ENCODE results near the gene SLC6A3.
"Not testable (repeated sequence)": the region's sequence is repeated elsewhere in the genome, so short reads cannot be mapped to it uniquely, and the experiment has no call there.

Gene SLC6A3

GRCh38 chr5:1477341-1477740 is 32.1 kb upstream of the SLC6A3 start:
- H3K4me3 ChIP-seq (ENCODE audit: low read depth, low read length), result no peak overlapping the region
- no peak overlapping the region for H3K4me2 ChIP-seq (ENCODE audit: low read length)
- H4K12ac ChIP-seq (ENCODE audit: low read depth, low read length), result no peak overlapping the region
- no peaks in the 10 kb centered on the region for H3K79me2 ChIP-seq (ENCODE audit: control insufficient read depth, insufficient read depth, low read length, poor library complexity)
- WGBS (ENCODE audit: extremely low coverage, insufficient coverage, insufficient read length), result no CpG with 5 or more reads among the region's 16 CpGs
- H4K91ac ChIP-seq (ENCODE audit: low read depth, low read length), result no peak overlapping the region
- no peak overlapping the region for H2AK5ac ChIP-seq (ENCODE audit: low read length)
- H2BK12ac ChIP-seq (ENCODE audit: low read length), result no peak overlapping the region
- peaks cover 80 to 91% of the 10 kb centered on the region in 2 experiments for H3K36me3 ChIP-seq (ENCODE audit: control insufficient read depth in 1 of 2, insufficient read depth in 2 of 2, low read length in 2 of 2)
- H3K79me1 ChIP-seq (ENCODE audit: low read length), result no peaks in the 10 kb centered on the region
- no peaks in the 10 kb centered on the region for H3K27me3 ChIP-seq (ENCODE audit: insufficient read depth, low read length)
- H3K27ac ChIP-seq (ENCODE audit: low read depth, low read length), result no peak overlapping the region
- no peak overlapping the region for H3K14ac ChIP-seq (ENCODE audit: low read length)
- no peaks in the 10 kb centered on the region for H3K4me1 ChIP-seq (ENCODE audit: control insufficient read depth in 1 of 2, insufficient read depth in 2 of 2, low read length in 2 of 2)
- H4K8ac ChIP-seq (ENCODE audit: low read depth, low read length), result no peak overlapping the region
- H3K18ac ChIP-seq (ENCODE audit: low read length), result no peak overlapping the region
- H2AFZ ChIP-seq (ENCODE audit: insufficient read depth, low read length, poor library complexity), result no peak overlapping the region
- peaks cover 4% of the 10 kb centered on the region for H3K9me3 ChIP-seq (ENCODE audit: insufficient read depth, low read depth, low read length)
- H3K4ac ChIP-seq (ENCODE audit: low read depth, low read length), result no peak overlapping the region
- peak in 1 of 2 donors; percentile 46 for DNase-seq
- H3K23ac ChIP-seq (ENCODE audit: low read length), result no peak overlapping the region
- H2BK5ac ChIP-seq (ENCODE audit: low read depth, low read length, poor library complexity), result no peak overlapping the region
- H2BK120ac ChIP-seq (ENCODE audit: insufficient read depth, low read length, poor library complexity), result no peak overlapping the region
- peak overlapping the region; percentile 39 for H3K9ac ChIP-seq (ENCODE audit: low read length)

GRCh38 chr5:1476967-1477310 is 31.7 kb upstream of the SLC6A3 start:
- no peaks in the 10 kb centered on the region for H3K79me1 ChIP-seq (ENCODE audit: low read length)

GRCh38 chr5:1476181-1476966 is 31.1 kb upstream of the SLC6A3 start:
- Histone ChIP-seq H3K79me2 (ENCODE audit: control insufficient read depth, insufficient read depth, low read length, poor library complexity) (no peaks in the 10 kb centered on the region), H3K36me3 (ENCODE audit: control insufficient read depth in 1 of 2, insufficient read depth in 2 of 2, low read length in 2 of 2) (peaks cover 82 to 93% of the 10 kb centered on the region in 2 experiments), H2BK12ac (ENCODE audit: low read length) (no peak overlapping the region), H3K27me3 (ENCODE audit: insufficient read depth, low read length) (no peaks in the 10 kb centered on the region), H3K4ac (ENCODE audit: low read depth, low read length) (no peak overlapping the region), H4K12ac (ENCODE audit: low read depth, low read length) (no peak overlapping the region), H3K14ac (ENCODE audit: low read length) (no peak overlapping the region), H3K18ac (ENCODE audit: low read length) (no peak overlapping the region), H2AFZ (ENCODE audit: insufficient read depth, low read length, poor library complexity) (no peak overlapping the region), H4K8ac (ENCODE audit: low read depth, low read length) (no peak overlapping the region), H2BK5ac (ENCODE audit: low read depth, low read length, poor library complexity) (no peak overlapping the region), H4K91ac (ENCODE audit: low read depth, low read length) (no peak overlapping the region), H3K79me1 (ENCODE audit: low read length) (no peaks in the 10 kb centered on the region), H3K4me1 (ENCODE audit: control insufficient read depth in 1 of 2, insufficient read depth in 2 of 2, low read length in 2 of 2) (no peaks in the 10 kb centered on the region), H3K9me3 (ENCODE audit: insufficient read depth, low read depth, low read length) (peaks cover 4% of the 10 kb centered on the region), H3K9ac (ENCODE audit: low read length) (no peak overlapping the region), H3K27ac (ENCODE audit: low read depth, low read length) (no peak overlapping the region), H2BK120ac (ENCODE audit: insufficient read depth, low read length, poor library complexity) (no peak overlapping the region), H3K4me2 (ENCODE audit: low read length) (no peak overlapping the region), H2AK5ac (ENCODE audit: low read length) (no peak overlapping the region), H3K23ac (ENCODE audit: low read length) (no peak overlapping the region), H3K4me3 (ENCODE audit: low read depth, low read length) (no peak overlapping the region)
- no peak for DNase-seq
- no CpG with 5 or more reads among the region's 28 CpGs for WGBS (ENCODE audit: extremely low coverage, insufficient coverage, insufficient read length)

More at GRCh38 chr5:1476967-1477310, 31.7 kb upstream of the SLC6A3 start:
- Histone ChIP-seq H4K12ac (ENCODE audit: low read depth, low read length) (no peak overlapping the region), H3K4me3 (ENCODE audit: low read depth, low read length) (no peak overlapping the region), H2BK12ac (ENCODE audit: low read length) (no peak overlapping the region), H2AFZ (ENCODE audit: insufficient read depth, low read length, poor library complexity) (no peak overlapping the region), H3K23ac (ENCODE audit: low read length) (no peak overlapping the region), H3K14ac (ENCODE audit: low read length) (no peak overlapping the region), H3K27me3 (ENCODE audit: insufficient read depth, low read length) (no peaks in the 10 kb centered on the region), H3K79me2 (ENCODE audit: control insufficient read depth, insufficient read depth, low read length, poor library complexity) (no peaks in the 10 kb centered on the region), H3K9me3 (ENCODE audit: insufficient read depth, low read depth, low read length) (peaks cover 4% of the 10 kb centered on the region), H3K4me2 (ENCODE audit: low read length) (no peak overlapping the region), H4K91ac (ENCODE audit: low read depth, low read length) (no peak overlapping the region), H3K18ac (ENCODE audit: low read length) (no peak overlapping the region), H3K4me1 (ENCODE audit: control insufficient read depth in 1 of 2, insufficient read depth in 2 of 2, low read length in 2 of 2) (no peaks in the 10 kb centered on the region), H3K27ac (ENCODE audit: low read depth, low read length) (no peak overlapping the region), H2AK5ac (ENCODE audit: low read length) (no peak overlapping the region), H3K4ac (ENCODE audit: low read depth, low read length) (no peak overlapping the region), H3K9ac (ENCODE audit: low read length) (no peak overlapping the region), H2BK5ac (ENCODE audit: low read depth, low read length, poor library complexity) (no peak overlapping the region), H2BK120ac (ENCODE audit: insufficient read depth, low read length, poor library complexity) (no peak overlapping the region), H3K36me3 (ENCODE audit: control insufficient read depth in 1 of 2, insufficient read depth in 2 of 2, low read length in 2 of 2) (peaks cover 82 to 93% of the 10 kb centered on the region in 2 experiments), H4K8ac (ENCODE audit: low read depth, low read length) (no peak overlapping the region)
- no peak for DNase-seq
- WGBS (ENCODE audit: extremely low coverage, insufficient coverage, insufficient read length), result no CpG with 5 or more reads among the region's 11 CpGs

- no CpG with 5 or more reads among the region's 17 CpGs for WGBS (ENCODE audit: extremely low coverage, insufficient coverage, insufficient read length)
These were observed 30.3 kb upstream of the SLC6A3 start for GRCh38 chr5:1475544-1475900.

More at GRCh38 chr5:1475544-1475900, 30.3 kb upstream of the SLC6A3 start:
- not testable (repeated sequence) for H3K4me1 ChIP-seq (ENCODE audit: control insufficient read depth in 1 of 2, insufficient read depth in 2 of 2, low read length in 2 of 2); H3K79me1 ChIP-seq (ENCODE audit: low read length); H3K27me3 ChIP-seq (ENCODE audit: insufficient read depth, low read length); H4K91ac ChIP-seq (ENCODE audit: low read depth, low read length); H3K23ac ChIP-seq (ENCODE audit: low read length); H3K4me2 ChIP-seq (ENCODE audit: low read length); H3K9me3 ChIP-seq (ENCODE audit: insufficient read depth, low read depth, low read length); H3K4ac ChIP-seq (ENCODE audit: low read depth, low read length); H4K8ac ChIP-seq (ENCODE audit: low read depth, low read length); H2BK5ac ChIP-seq (ENCODE audit: low read depth, low read length, poor library complexity); H3K14ac ChIP-seq (ENCODE audit: low read length); H3K18ac ChIP-seq (ENCODE audit: low read length); H2AK5ac ChIP-seq (ENCODE audit: low read length); H2BK120ac ChIP-seq (ENCODE audit: insufficient read depth, low read length, poor library complexity); H3K79me2 ChIP-seq (ENCODE audit: control insufficient read depth, insufficient read depth, low read length, poor library complexity); H2AFZ ChIP-seq (ENCODE audit: insufficient read depth, low read length, poor library complexity); H3K27ac ChIP-seq (ENCODE audit: low read depth, low read length); DNase-seq; H4K12ac ChIP-seq (ENCODE audit: low read depth, low read length); H3K4me3 ChIP-seq (ENCODE audit: low read depth, low read length); H2BK12ac ChIP-seq (ENCODE audit: low read length); H3K9ac ChIP-seq (ENCODE audit: low read length)
- H3K36me3 ChIP-seq (ENCODE audit: control insufficient read depth in 1 of 2, insufficient read depth in 2 of 2, low read length in 2 of 2), result peaks cover 83 to 94% of the 10 kb centered on the region in 2 experiments
